COLO829 (cell line): Measurements from ENCODE around the gene RINL.
"Not testable (repeated sequence)": the region's sequence is repeated elsewhere in the genome, so short reads cannot be mapped to it uniquely, and the experiment has no call there.

Experiments used
- DNase-seq: peaks from one replicate; pipeline ENCODE4 v3.0.0; 2012; ENCODE audit warnings: low spot score

Gene RINL

DNA sequence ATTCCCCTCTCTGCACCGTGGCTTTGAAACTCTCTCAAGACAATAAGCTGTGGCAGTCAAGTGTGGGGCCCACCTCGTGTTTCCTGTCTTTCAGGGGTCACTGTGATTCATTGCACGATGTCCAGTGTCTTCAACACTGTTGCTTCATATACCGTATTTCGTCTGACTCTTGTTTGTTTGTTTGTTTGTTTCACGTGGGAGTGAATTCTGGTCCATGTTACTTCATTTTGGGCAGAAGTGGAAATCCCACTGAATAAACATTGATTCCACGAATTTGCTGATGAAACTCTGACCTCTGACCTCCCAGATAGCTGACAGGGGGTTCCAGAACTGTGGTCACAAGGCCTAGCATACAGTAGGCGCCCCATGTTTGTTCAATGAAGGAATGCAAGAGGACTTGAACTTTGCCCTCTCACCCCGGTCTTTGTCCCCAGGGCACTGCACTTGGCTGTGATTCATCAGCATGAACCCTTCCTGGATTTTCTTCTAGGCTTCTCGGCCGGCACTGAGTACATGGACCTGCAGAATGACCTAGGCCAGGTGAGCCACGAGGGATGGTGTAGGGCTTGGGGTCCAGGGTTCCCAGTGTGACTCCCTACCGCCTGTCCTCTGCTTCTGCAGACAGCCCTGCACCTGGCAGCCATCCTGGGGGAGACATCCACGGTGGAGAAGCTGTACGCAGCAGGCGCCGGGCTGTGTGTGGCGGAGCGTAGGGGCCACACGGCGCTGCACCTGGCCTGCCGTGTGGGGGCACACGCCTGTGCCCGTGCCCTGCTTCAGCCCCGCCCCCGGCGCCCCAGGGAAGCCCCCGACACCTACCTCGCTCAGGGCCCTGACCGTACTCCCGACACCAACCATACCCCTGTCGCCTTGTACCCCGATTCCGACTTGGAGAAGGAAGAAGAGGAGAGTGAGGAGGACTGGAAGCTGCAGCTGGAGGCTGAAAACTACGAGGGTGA lies 26.8 kb upstream of the RINL start:
- no peak for DNase-seq

DNA sequence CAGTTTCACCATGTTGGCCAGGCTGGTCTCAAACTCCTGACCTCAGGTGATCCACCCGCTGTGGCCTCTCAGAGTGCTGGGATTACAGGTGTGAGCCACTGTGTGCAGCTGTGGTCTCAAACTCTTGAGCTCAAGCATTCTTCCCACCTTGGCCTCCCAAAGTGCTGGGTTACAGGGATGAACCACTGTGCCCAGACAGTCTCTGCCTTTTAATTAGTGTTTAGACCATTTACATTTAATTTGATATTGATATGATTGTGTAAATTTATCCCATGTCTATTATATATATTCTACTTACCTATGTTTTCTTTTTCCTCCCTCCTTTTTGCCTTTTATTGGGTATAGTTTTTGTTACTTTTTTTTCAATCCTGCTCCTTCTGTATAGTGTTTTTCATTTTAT lies 23.6 kb upstream of the RINL start:
- no peak for DNase-seq

DNA sequence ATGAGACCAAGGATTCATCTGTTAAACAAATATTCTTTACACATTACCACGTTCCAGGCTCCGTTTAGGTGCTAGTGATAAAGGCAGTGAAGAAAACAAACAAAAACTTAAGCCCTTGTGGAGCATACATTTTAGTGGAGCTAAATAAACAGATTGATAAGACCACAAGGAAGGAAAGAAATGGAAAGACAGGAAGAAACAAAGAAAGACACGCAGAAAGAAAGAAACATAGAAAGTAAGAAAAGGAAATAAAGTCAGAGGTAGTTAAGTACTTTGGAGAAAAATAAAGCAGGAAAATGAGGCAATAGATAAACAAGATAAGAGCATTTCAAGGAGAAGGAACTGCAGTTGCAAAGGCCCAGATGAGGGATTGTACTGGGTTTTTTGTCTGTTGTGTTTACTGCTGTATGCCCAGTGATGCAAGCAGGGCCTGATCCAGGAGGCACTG lies 22.7 kb upstream of the RINL start:
- no peak for DNase-seq

DNA sequence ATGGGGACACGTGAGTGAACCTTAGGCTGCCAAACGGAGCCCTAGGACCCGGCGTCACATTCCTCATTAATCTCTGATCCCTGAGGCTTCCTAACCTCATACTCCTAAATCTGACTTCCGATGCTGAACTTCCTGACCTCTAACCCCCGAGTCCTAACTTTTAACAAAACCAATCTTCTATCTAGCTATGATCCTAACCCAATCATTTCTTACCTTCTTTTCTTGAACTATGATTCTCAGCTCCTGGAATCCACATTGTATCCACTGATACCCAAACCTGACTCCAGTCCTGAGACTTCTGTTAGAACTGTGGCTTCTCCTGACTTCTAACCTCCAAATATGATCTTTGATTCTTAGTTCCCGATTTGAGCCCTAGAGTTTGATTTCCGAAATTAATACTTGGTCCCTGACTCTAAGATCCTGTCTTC lies 22.1 kb upstream of the RINL start:
- peak; percentile 17 for DNase-seq

DNA sequence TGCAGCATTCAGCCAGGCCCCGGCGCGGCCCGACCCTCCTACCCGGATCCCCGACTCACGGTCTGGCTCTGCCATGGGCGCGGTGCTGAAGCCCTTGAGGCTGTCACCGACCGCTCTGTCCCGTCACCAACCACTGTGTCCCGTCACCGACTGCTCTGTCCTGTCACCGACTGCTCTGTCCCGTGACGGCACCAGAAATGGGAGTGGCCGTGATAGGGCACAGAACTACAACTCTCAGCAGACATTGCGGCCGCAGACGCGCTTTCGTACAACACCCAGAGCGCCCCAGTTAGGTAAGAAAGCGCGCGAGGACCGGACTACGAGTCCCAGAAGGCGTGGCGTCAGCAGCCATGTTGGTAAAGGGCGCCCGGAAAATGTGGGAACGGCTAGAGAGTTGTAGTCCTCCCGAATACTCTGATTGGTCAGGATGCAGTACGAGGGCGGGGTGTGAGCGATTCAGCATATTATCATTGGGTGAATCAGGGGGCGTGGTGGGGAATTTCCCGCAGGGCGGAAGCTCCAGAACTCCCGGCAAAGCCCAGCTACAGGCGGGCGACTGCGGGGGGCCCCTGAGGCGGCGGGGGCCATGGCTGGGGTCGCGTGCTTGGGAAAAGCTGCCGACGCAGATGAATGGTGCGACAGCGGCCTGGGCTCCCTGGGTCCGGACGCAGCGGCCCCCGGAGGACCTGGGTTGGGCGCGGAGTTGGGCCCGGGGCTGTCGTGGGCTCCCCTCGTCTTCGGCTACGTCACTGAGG lies 21.5 kb upstream of the RINL start, which contains the start of the genes NFKBIB and SIRT2:
NFKBIB (plus strand) TSS at position 523 of the 755 bp plus-strand sequence; CDS start at position 587, 64 bp downstream.
SIRT2 (minus strand) TSS at position 172 of the 755 bp plus-strand sequence; CDS start at position 75, 97 bp downstream.
- DNase-seq = peak; percentile 99

DNA sequence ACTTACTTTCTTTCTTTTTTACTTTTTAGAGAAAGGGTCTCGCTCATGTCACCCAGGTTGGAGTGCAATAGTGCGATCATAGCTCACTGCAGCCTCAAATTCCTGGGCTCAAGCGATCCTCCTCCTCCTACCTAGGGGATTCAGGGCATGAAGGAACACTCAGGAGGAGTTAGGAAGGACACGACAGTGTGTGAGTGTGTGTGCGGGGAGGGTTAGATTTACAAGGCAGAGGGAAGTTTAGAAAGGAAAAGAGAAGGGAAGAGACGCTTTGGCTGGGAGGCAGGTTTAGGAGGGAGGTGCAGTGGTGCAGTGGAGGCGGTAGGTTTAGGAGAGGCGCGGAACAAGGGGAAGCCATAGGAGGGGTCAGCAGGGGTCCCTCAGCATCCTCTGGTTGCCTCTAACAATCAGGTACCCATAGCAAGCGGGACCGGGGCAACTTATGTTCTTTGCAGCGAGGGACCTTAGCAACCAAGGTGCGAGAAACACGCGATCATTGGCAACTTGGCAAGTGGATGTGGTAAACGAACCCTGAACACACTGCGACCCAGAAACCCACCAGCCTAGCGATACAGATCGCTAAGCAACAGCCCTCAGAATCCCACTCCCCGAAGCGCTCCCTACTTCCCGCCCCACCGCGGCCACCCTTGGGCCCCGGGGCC lies 20.8 kb upstream of the RINL start:
- no peak for DNase-seq

DNA sequence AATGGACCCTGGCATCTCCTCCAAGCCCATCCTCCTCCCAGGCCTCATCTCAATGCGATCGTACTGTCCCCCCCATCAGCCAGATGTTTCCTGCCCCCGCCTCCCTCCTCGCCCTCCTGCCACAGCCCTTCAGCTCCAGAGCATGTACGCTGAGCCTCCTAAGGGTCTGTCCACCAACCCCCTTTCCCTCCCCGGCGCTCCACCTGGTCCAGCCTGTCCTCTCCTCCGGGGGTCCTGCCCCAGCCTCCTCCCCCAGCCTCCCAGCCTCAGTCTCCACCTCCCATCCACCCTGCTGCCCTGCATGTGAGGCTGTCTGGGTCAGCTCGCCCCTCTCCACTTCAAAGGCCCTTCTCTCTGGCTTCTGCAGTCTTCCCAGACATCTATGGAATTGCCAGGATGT lies 16.9 kb upstream of the RINL start:
- DNase-seq = no peak

DNA sequence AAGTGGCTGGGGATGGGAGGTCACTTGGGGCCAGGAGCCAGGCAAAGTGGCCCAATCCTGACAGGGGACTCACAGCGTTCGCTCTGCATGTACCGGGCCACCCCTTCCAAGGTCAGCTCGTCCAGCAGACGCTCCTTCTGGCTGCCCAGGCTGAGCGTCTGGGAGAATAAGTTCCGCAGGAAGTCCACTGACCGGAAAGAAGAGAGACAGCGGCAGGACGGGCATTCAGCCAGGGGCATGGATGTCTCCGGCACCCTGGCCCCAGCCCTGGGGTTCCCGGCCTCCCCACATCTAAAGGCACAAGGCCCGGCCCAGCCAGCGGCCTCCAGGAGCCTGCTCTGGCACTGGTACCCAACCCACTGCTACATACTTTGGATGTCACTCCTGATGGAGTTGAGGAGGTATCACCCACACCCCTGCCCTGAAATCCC lies 15.3 kb upstream of the RINL start:
- no peak for DNase-seq

DNA sequence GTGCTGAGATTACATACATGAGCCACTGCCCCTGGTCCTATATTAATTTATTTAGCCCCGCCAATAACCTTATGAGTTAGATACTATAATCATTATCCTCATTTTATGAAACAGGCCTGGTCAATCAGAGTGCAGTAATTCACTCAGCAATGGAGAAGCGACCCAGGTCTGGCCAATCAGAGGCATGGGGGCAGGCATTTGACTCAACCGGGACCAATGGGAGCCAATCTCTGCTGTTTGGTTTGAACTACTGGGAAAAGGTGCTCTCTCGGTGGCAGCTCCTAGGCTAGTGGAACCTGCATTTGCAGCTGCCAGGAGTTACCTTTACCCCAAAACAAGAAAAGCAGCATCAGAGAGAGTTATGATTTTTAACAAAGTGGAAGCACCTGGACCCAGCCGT lies 14.8 kb upstream of the RINL start:
- no peak for DNase-seq

DNA sequence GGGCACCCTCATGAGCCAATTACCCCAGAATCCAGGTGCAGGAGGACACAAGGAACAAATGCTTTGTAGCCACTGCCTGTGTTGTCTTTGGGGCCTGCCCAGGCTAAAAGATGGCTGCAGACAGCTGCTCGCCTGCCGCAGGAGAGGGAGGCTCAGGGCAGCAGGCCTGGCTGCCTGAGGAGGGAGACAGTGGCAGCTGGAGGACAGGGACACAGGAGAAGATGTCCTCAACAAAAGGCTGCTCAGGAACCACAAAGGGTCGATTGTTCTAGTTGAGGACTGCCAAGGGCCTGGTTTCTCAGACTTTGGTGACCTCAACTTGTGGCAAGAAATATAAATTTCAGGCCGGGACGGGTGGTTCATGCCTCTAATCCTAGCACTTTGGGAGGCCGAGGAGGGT lies 13.7 kb upstream of the RINL start:
- DNase-seq = peak; percentile 56

DNA sequence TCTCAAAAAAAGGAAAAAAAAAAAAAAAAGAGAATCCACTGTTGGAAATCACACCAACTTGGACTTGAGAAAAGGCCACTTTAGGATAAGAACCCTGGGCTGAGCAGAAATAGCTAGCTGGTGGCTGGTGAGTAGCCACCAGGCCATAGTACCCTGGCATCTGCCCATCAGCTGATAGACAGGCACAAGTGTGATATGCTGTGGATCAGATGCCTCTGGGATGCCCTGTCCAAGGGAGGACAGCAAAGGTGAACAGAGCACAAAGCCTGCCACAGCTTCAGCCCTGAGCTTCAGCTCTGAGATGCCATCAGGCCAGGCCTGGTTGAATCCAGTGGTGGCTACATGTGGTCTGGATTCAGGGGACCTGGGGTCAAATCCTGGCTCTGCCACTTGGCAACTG lies 12.6 kb upstream of the RINL start:
- no peak for DNase-seq

DNA sequence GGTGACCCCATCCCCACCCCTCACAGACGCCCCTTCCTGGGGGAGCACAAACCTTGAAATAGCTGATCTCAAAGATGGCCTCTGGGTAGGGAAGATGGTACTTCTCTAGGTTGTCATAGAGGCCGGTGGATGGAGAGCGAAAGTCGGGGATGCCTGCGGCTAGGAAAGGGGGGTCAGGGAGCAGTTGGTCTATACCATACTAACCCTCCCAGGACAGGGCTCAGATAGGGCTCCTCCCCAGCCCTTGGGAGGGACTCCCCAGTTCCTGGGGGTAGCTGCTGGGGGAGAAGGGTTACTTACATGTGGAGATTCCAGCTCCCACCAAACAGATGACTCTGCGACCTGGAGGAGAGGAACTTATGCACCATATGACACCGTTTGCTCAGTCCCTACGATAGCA lies 11.7 kb upstream of the RINL start:
- DNase-seq = no peak

DNA sequence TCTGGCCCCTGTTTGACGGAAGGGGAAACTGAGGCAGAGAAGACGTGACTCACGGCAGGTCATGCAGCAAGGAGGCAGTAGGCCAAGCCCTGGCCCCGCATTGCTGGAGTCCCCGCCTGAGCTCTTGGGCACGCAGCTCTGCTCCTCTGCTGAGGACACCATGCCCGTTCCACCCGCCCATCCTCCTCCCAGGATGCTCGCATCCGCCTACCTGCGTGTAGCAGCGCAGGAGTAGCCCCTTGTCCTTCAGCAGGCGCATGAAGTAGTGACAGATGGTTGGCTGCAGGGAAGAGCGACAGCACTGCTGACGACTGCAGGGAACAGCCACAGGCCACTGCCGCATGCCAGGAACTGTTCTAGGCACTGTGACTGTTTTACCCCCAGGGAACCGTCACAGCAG lies 10.8 kb upstream of the RINL start:
- no peak for DNase-seq

DNA sequence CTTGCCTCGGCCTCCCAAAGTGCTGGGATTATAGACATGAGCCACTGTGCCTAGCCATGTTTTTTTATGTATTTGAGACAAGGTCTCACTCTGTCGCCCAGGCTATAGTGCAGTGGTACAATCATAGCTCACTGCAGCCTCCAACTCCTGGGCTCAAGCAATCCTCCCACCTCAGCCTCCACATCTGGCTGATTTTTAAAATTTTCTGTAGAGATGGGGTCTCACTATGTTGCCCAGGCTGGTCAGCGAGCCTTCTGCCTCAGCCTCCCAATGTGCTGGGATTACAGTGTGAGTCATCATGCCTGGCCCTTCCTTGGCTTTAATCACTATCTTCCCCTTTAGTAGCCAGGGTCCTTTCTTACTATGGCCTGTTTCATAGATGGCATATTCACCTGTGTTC lies 6.6 kb upstream of the RINL start:
- DNase-seq = not testable (repeated sequence)

DNA sequence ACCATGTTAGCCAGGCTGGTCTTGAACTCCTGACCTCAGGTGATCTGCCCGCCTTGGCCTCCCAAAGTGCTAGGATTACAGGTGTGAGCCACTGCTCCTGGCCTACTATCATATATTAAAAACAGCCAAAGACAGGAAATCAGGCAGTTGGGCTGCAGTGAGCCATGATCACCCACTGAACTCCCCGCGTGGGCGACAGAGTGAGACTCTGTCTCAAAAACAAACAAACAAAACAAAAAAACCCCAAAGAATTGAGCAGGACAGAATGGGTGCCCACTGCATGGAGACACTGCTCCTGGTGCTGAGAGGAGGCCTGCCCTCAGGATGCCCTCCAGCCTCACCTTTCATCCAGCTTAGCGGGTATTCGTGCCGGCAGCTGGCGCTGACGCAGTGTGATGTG lies 5.2 kb upstream of the RINL start:
- no peak for DNase-seq

DNA sequence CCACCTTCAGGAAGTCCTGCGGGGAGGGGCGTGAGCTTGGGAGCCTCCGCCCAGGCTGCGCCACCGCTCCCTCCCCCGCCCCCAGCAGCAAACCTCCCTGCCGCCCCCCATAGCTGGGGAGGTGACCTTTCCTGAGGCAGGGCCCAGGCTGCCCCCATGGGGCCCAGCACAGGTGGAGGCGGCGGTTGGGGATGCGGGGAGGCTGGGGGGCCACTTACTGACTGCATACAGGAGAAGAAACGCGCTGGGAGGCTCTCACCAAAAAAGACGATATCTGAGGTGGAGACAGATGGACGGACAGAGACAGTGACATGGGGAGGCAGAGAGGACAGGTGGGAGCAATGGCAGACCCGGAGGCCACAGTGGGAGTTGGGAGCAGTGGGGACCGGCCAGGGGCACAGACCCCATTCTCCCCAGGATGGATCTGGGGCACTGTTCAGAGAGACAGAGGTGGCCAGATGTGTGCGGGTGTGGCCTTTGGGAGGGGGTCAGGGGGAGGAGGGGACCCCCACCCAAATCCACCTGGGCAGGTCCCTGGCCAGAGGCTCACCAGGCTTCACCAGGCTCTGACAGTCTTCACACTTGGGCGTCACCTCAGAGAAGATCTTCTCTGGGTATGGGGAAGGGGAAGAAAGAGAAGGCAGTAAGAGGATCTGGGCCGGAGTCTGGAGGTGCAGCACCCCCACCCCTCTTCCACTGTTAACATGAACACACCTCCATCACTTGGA lies 3.0 kb upstream of the RINL start:
- no peak for DNase-seq

DNA sequence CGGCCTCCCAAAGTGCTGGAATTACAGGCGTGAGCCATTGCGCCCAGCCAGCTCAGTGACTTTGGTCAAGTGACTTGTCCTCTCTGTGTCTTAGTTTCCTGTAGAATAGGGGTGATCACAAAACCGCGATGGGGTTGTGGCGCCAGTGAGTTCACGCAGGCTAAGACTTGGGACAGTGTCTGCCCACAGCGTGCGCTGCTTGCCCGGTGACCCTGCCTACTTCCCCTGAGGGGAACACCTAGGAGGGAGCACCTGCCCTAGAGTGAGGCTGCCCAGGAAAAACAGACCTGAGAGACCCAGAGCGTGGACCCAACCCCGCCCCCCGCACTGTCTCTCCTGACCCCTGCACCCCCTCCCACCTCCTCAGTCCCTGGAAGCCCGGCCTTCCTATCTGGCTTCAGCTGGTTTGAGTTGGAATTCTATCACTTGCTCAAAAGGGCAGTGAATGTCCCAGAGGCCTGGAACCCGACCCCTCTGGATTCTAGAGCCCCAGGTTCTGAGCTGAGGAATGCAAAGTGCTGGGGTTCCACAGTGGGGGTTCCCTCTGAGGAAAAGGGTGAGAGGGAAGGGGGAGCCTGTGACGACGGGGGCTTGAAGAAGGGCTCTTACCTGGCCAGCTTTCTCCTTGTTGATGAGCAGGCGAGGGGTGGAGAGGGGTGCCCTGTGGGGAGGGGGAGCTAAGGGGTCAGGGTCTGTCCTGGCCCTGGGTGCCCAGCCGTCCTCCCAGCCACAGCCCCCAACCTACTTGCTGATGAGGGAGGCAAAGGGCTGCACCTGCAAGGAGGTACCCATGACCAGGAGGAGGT lies 2.2 kb upstream of the RINL start:
- DNase-seq = no peak

DNA sequence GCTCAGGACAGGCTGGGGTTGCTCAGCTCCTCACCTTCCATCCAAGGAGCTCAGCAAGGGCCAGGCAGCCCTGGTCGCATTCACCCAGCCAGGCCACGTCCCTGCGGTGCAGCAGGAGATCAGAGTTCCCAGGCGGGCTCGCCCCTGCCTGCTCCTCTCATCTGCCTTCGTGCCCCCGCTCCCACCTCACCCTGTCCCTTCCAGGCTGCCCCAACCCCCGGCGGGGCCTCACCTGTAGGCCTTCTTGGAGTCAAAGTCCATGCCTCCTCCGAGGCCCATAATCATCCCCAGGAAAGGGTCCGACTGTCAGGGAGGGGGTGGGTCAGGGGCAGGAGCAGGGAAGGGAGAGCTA lies 1.3 kb upstream of the RINL start:
- DNase-seq = no peak

DNA sequence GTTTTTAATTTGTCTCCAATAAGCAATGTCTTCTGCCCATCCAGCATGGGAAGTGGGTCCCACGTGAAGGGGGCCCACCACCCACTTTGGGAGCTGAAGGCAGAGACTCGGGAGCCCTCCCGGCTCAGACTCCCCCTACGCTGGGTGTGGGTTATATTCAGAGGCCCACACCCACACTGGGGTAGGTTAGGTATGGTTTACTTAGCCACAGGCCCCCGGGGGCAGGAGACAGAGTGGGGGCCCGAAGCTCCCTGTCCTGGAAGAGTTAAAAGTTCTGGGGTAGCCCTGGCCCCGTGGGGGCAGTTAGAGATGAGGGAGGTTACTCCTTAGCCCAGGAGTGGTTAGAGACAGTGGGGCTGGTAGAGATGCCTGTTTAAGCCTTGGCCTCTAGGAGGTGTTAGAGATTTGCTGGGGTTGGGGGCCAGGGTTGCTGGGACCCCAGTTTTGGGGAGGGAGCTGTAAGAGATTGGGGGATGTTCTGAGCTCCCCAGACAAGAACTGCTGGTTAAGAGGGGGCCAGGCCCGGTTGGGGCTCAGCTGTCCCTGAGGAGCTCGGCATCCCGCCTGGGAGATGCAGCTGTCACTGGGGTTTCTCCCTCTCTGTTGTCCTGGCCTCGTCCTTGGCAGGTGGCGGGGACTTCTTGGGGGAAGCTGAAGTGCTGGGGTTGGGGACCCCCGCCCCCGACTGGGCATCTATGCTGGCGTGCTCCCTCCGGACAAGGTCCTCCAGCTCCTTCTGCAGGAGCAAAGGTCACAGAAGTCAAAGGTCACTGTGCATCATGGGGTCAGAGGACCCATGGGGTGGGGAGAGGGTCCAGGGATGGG lies 712 bp upstream of the RINL start:
- no peak for DNase-seq
